Measurements from ENCODE around the gene C11orf54. TPM values are rescaled to one million over a fixed set of nuclear protein-coding genes. Genes with fewer than 3 reads are reported as not detected.
A peak's percentile ranks its signal among the peaks of the same experiment; 100 is the strongest.

The C11orf54 gene
- total and polyA plus RNA-seq, 4 donors, result 20.4 to 66.1 (median 22.0) TPM

DNA sequence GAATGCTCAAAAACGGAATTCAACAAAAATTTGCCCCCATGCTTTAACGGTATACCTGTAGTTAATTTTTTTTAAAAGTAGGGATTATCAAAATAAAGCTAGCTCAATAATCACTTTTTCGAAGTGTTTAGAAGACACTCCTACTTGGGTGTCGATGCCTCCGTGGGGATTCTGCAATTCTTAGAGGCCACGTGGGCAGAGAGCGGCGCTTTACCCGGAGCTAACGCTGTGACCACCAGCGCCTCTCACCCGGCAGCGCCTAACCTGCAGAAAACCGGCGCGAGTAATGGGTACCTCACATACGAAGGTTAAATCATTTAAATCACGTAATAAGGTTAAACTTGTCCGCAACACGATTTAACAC, 760 bp upstream of the C11orf54 start:
- peak; percentile 65 to 69 (median 65) for DNase-seq
- H3K4me3 ChIP-seq, result peak overlapping the region; percentile 87
- TF ChIP-seq, protein P1, sequence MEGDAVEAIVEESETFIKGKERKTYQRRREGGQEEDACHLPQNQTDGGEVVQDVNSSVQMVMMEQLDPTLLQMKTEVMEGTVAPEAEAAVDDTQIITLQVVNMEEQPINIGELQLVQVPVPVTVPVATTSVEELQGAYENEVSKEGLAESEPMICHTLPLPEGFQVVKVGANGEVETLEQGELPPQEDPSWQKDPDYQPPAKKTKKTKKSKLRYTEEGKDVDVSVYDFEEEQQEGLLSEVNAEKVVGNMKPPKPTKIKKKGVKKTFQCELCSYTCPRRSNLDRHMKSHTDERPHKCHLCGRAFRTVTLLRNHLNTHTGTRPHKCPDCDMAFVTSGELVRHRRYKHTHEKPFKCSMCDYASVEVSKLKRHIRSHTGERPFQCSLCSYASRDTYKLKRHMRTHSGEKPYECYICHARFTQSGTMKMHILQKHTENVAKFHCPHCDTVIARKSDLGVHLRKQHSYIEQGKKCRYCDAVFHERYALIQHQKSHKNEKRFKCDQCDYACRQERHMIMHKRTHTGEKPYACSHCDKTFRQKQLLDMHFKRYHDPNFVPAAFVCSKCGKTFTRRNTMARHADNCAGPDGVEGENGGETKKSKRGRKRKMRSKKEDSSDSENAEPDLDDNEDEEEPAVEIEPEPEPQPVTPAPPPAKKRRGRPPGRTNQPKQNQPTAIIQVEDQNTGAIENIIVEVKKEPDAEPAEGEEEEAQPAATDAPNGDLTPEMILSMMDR (IDR thresholded peaks at IDR 0.05; ENCODE audit: control extremely low read depth, extremely low read depth), result no peak
- no peaks in the 10 kb centered on the region for H3K9me3 ChIP-seq (ENCODE audit: control insufficient read depth in 4 of 4, insufficient read depth in 3 of 4, low read length in 3 of 4)
- H3K36me3 ChIP-seq (ENCODE audit: control insufficient read depth in 4 of 4, insufficient read depth in 4 of 4, low read length in 4 of 4), result peaks cover 4 to 41% (median 20%) of the 10 kb centered on the region in 4 donors
- H3K4me1 ChIP-seq (ENCODE audit: control insufficient read depth in 5 of 5, insufficient read depth in 5 of 5, low read length in 5 of 5), result peaks cover 5 to 19% (median 10%) of the 10 kb centered on the region in 5 donors
- peak overlapping the region; percentile 92 to 97 for H3K27ac ChIP-seq (ENCODE audit: low read depth in 1 of 2, low read length in 1 of 2)
- H3K9ac ChIP-seq (ENCODE audit: insufficient read depth in 1 of 2, low read length in 2 of 2), result peak overlapping the region; percentile 90 to 92
- WGBS, 2 donors, result 0% methylated on average over 20 of the region's 20 CpGs
- no peaks in the 10 kb centered on the region for H3K27me3 ChIP-seq (ENCODE audit: control insufficient read depth in 3 of 3, insufficient read depth in 3 of 3, low read length in 2 of 3)
- peak; percentile 37 for ATAC-seq (ENCODE audit: insufficient read depth, low FRiP score)

DNA sequence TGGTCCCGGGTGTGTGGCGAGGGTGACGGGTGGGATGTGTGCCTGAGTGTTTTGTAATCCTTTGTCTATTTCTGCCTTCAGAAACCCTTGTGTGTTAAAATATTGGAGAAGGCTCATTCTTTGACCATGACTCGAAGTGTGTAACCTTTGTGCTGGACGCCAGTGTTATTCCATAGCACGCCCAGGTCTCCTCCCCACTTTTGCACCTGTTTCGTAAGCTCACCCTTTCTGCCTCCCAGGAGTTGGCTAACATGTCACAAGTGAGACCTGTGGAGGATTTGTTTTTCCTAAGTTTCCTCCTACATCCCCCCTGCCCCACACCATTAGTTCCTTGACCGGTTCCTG, 382 bp downstream of the C11orf54 start:
- 0% methylated on average over 8 of the region's 8 CpGs for WGBS, 2 donors
- peak overlapping the region; percentile 66 for H3K4me3 ChIP-seq
- TF ChIP-seq, protein P1 (IDR thresholded peaks at IDR 0.05; ENCODE audit: control extremely low read depth, extremely low read depth), result no peak

DNA sequence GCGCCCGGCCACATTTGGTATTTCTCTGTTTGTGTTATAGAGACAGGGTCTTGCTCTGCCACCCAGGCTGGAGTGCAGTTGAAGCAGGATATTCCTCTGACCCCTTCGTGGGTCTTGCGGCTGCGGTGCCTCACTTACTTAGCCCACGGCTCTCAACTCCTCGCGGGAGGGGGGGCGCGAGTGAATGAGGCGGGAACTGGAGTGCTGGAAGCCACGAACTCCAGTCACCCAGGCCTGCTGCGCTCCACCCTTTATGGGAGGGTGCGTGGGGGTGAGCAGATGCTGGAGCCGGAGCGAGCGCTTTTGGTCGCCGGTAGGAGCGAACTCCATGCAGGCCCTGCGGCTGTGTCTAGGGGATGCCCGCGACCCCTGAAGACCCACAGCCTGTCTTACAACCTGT, 1.8 kb downstream of the C11orf54 start:
- no peak overlapping the region for H3K27ac ChIP-seq (ENCODE audit: low read depth in 1 of 2, low read length in 1 of 2)
- H3K36me3 ChIP-seq (ENCODE audit: control insufficient read depth in 4 of 4, insufficient read depth in 4 of 4, low read length in 4 of 4), result peaks cover 3 to 17% (median 5%) of the 10 kb centered on the region in 4 donors
- peaks cover 7 to 19% (median 9%) of the 10 kb centered on the region in 5 donors for H3K4me1 ChIP-seq (ENCODE audit: control insufficient read depth in 5 of 5, insufficient read depth in 5 of 5, low read length in 5 of 5)

More for the DNA sequence above, 382 bp downstream of the C11orf54 start:
- Histone ChIP-seq H3K27ac (ENCODE audit: low read depth in 1 of 2, low read length in 1 of 2) (peak overlapping the region; percentile 97), H3K27me3 (ENCODE audit: control insufficient read depth in 3 of 3, insufficient read depth in 3 of 3, low read length in 2 of 3) (no peaks in the 10 kb centered on the region), H3K9me3 (ENCODE audit: control insufficient read depth in 4 of 4, insufficient read depth in 3 of 4, low read length in 3 of 4) (no peaks in the 10 kb centered on the region), H3K9ac (ENCODE audit: insufficient read depth in 1 of 2, low read length in 2 of 2) (peak overlapping the region; percentile 92 to 97), H3K36me3 (ENCODE audit: control insufficient read depth in 4 of 4, insufficient read depth in 4 of 4, low read length in 4 of 4) (peaks cover 4 to 31% (median 16%) of the 10 kb centered on the region in 4 donors), H3K4me1 (ENCODE audit: control insufficient read depth in 5 of 5, insufficient read depth in 5 of 5, low read length in 5 of 5) (peaks cover 7 to 19% (median 13%) of the 10 kb centered on the region in 5 donors)
- DNase-seq, result no peak
- ATAC-seq (ENCODE audit: insufficient read depth, low FRiP score), result peak; percentile 31

More for the DNA sequence above, 1.8 kb downstream of the C11orf54 start:
- H3K9me3 ChIP-seq (ENCODE audit: control insufficient read depth in 4 of 4, insufficient read depth in 3 of 4, low read length in 3 of 4), result no peaks in the 10 kb centered on the region
- TF ChIP-seq, protein P1 (IDR thresholded peaks at IDR 0.05; ENCODE audit: control extremely low read depth, extremely low read depth), result no peak
- ATAC-seq (ENCODE audit: insufficient read depth, low FRiP score) (no peak), DNase-seq (no peak)
- H3K27me3 ChIP-seq (ENCODE audit: control insufficient read depth in 3 of 3, insufficient read depth in 3 of 3, low read length in 2 of 3), result no peaks in the 10 kb centered on the region
- H3K4me3 ChIP-seq, result no peak overlapping the region
- no peak overlapping the region for H3K9ac ChIP-seq (ENCODE audit: insufficient read depth in 1 of 2, low read length in 2 of 2)
- 93 to 94% methylated on average over 23 of the region's 23 CpGs for WGBS, 2 donors
